Heart right ventricle (tissue), 16 donors: Measurements from ENCODE around the gene LHPP. TPM values are rescaled to one million over a fixed set of nuclear protein-coding genes. Genes with fewer than 3 reads are reported as not detected.

ENCODE experiments used
- ATAC-seq, 8 donors: fragments of 200-7000 bp; cut with Tn5 transposase; one replicate each; pipeline ENCODE4 v1.9.1; 2020; ENCODE audit warnings: mild to moderate bottlenecking in 8 of 8, moderate library complexity in 8 of 8, moderate number of reproducible peaks in 1 of 8
- DNase-seq, 2 donors: peaks; one replicate each; pipeline ENCODE4 v3.0.0-alpha.2; 2020
- H3K27ac ChIP-seq, 10 donors: fragments of 200-600 bp; sonication (generic) in 2 of 10; one replicate each; pipeline versions ENCODE4 v1.5.0 to v1.8.0; 2020 to 2022; ENCODE audit warnings: mild to moderate bottlenecking in 3 of 10
- H3K27me3 ChIP-seq, 7 donors: fragments of 200-600 bp; one replicate each; pipeline ENCODE4 v1.8.0; 2021 to 2022; ENCODE audit warnings: mild to moderate bottlenecking in 2 of 7
- H3K36me3 ChIP-seq, 9 donors: fragments of 200-600 bp; sonication (generic) in 1 of 9; one replicate each; pipeline versions ENCODE4 v1.5.0 to v1.8.0; 2020 to 2022; ENCODE audit warnings: mild to moderate bottlenecking in 2 of 9
- H3K4me1 ChIP-seq, 9 donors: fragments of 200-600 bp; sonication (generic) in 1 of 9; one replicate each; pipeline versions ENCODE4 v1.5.0 to v1.8.0; 2020 to 2022; ENCODE audit warnings: mild to moderate bottlenecking in 4 of 9
- H3K4me3 ChIP-seq, 10 donors: fragments of 200-600 bp; sonication (generic) in 2 of 10; one replicate each; pipeline versions ENCODE4 v1.5.0 to v1.8.0; 2020 to 2022; ENCODE audit warnings: mild to moderate bottlenecking in 7 of 10, moderate library complexity in 2 of 10
- H3K9me3 ChIP-seq, 11 donors: fragments of 200-600 bp in 10 of 11; sonication (generic) in 2 of 11; one replicate each; pipeline versions ENCODE4 v1.5.0 to v1.8.0; 2013 to 2022; ENCODE audit warnings: mild to moderate bottlenecking in 2 of 11, control low read depth in 1 of 11, moderate library complexity in 1 of 11
- WGBS, 2 donors: extraction: QIAGEN DNeasy Blood & Tissue Kit; methylation state at CpG; one replicate each; pipeline ENCODE4 v1.1.7; 2013; ENCODE audit warnings: inconsistent platforms in 1 of 2; 5-methylcytosine and 5-hydroxymethylcytosine counted together
- intact Hi-C, 10 donors: fragments of 100-400 bp; cut with DNase I; formaldehyde crosslinking; loops; one replicate each; pipeline versions ENCODE4 v1.11.1 to v1.14.2; 2022
- polyA plus RNA-seq, 2 donors: library from polyadenylated mRNA; stranded (reverse); fragments of 200-250 nt; gene quantifications; one replicate each; pipeline ENCODE4 v1.2.3, GENCODE V29; 2013
- total RNA-seq, 10 donors: library from RNA; stranded (reverse); fragmentation: NEBNext Ultra II Directional in 3 of 10; extraction: Animal tissue kit (Norgen Biotek cat#: 25700) in 3 of 10; gene quantifications; one replicate each; pipeline versions ENCODE4 v1.2.1 to v1.2.4, GENCODE V29; 2021 to 2023
- TF ChIP-seq, protein P1 (sequence below), 9 donors: fragments of 200-600 bp; sonication (generic) in 2 of 9; IDR thresholded peaks; one replicate each; pipeline versions ENCODE4 v1.5.0 to v1.8.0; 2021 to 2022; ENCODE audit warnings: antibody characterized with exemption in 9 of 9, mild to moderate bottlenecking in 5 of 9, moderate library complexity in 1 of 9
- donor health status: Arrhythmogenic right ventricular cardiomyopathy.
- donor health status: ischemic (EF 13 %, LVEDD 7.1; RV severe dilation, severe dysfunction).
- donor health status: healthy with polysubstance abuse.
- donor health status: DM: no; HTN: yes; CAD: no.
- donor health status: DM: no; HTN: no; CAD: no.
- donor health status: ischemic (EF 25% LVEDD 6.9; RV normal size, moderate dysfunction).
- donor health status: ischemic (EF 25% LVEDD 5.7; RV mildly dilated, moderate dysfunction).
- donor health status: healthy.
- donor health status: DM: yes; HTN: yes; CAD: no.
- donor health status: Ischemic cardiomyopathy.
- donor health status: ischemic (EF 35%, LVEDD 5.7; RV mildly dilated, moderate dysfunction).
- donor health status: nonischemic (EF 11% LVEDD 7.7; RV severe dilation, severe dysfunction).
- donor health status: DM: yes; HTN: yes; CAD: no.
- donor health status: PGD.
- donor health status: ischemic (EF 29% LVEDD 5.4; RV normal size, mild dysfunction).
- donor health status: nonischemic (EF 23%, LVEDD 6.1; RV moderate dilation, normal function).

The LHPP gene
- total and polyA plus RNA-seq, 12 donors = 4.2 to 20.5 (median 11.7) TPM

DNA sequence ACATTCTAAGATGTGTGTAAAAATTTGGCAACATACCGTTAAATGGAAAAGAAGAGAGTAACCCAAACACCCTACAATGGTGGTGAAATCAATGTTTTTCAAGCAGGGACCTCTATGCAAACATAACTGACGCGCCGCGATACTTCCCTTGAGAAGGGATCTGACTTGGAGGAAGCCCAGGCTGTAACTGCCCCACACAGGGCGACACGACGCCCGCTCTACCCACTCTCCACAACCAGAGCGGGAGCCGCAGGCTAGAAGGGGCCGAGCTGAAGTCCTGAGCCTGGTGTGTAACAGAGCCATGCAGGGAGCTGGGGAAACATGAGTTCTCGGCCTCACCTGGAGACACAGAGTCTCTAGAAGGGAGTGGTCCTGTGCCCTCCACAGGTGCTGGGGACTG is 162.4 kb downstream of the LHPP start:
- WGBS, 2 donors = 95 to 96% methylated on average over 13 of the region's 13 CpGs
- intact Hi-C loops = loop anchor here in 2 of 10 donors (5.0 kb wide), 2 partner anchors 82 to 87 kb away; no protein-coding TSS in a partner anchor

GRCh38 chr10:124624466-124624865 is 162.8 kb downstream of the LHPP start:
- peak in 7 of 8 donors; percentile 18 to 54 (median 32) for ATAC-seq
- peaks cover 60 to 100% (median 86%) of the 10 kb centered on the region in 9 donors for H3K4me1 ChIP-seq
- peak overlapping the region in 6 of 10 donors; percentile 5 to 67 (median 41) for H3K27ac ChIP-seq

More for the DNA sequence above, 162.4 kb downstream of the LHPP start:
- TF ChIP-seq, protein P1, sequence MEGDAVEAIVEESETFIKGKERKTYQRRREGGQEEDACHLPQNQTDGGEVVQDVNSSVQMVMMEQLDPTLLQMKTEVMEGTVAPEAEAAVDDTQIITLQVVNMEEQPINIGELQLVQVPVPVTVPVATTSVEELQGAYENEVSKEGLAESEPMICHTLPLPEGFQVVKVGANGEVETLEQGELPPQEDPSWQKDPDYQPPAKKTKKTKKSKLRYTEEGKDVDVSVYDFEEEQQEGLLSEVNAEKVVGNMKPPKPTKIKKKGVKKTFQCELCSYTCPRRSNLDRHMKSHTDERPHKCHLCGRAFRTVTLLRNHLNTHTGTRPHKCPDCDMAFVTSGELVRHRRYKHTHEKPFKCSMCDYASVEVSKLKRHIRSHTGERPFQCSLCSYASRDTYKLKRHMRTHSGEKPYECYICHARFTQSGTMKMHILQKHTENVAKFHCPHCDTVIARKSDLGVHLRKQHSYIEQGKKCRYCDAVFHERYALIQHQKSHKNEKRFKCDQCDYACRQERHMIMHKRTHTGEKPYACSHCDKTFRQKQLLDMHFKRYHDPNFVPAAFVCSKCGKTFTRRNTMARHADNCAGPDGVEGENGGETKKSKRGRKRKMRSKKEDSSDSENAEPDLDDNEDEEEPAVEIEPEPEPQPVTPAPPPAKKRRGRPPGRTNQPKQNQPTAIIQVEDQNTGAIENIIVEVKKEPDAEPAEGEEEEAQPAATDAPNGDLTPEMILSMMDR (IDR thresholded peaks at IDR 0.05) = no peak
- ATAC-seq = no peak
- Histone ChIP-seq H3K9me3 (no peaks in the 10 kb centered on the region), H3K36me3 (peaks cover 0 to 24% (median 0%) of the 10 kb centered on the region in 9 donors), H3K4me3 (no peak overlapping the region), H3K4me1 (peaks cover 56 to 100% (median 81%) of the 10 kb centered on the region in 9 donors), H3K27ac (peak overlapping the region in 6 of 10 donors; percentile 5 to 67 (median 41)), H3K27me3 (no peaks in the 10 kb centered on the region)
- no peak for DNase-seq

GRCh38 chr10:124624895-124625294 is 163.3 kb downstream of the LHPP start:
- intact Hi-C loops = loop anchor here in 6 of 10 donors (5.0 kb wide), 5 partner anchors 63 to 117 kb away; partner anchors contain the start of gene FAM53B (in 1 of the 6)
- no peak for ATAC-seq
- H3K4me3 ChIP-seq = no peak overlapping the region
- TF ChIP-seq, protein P1 (IDR thresholded peaks at IDR 0.05) = no peak
- 83 to 87% methylated on average over 16 of the region's 16 CpGs for WGBS, 2 donors
- H3K36me3 ChIP-seq = peaks cover 0 to 24% (median 0%) of the 10 kb centered on the region in 9 donors
- no peaks in the 10 kb centered on the region for H3K27me3 ChIP-seq
- H3K9me3 ChIP-seq = no peaks in the 10 kb centered on the region
- H3K4me1 ChIP-seq = peaks cover 61 to 100% (median 90%) of the 10 kb centered on the region in 9 donors
- DNase-seq = no peak
- peak overlapping the region in 5 of 10 donors; percentile 33 to 67 (median 48) for H3K27ac ChIP-seq

More at GRCh38 chr10:124624466-124624865, 162.8 kb downstream of the LHPP start:
- Histone ChIP-seq H3K9me3 (no peaks in the 10 kb centered on the region), H3K4me3 (no peak overlapping the region), H3K27me3 (no peaks in the 10 kb centered on the region), H3K36me3 (peaks cover 0 to 24% (median 0%) of the 10 kb centered on the region in 9 donors)
- TF ChIP-seq, protein P1 (IDR thresholded peaks at IDR 0.05) = no peak
- DNase-seq = peak in 1 of 2 donors; percentile 42
- 64 to 85% methylated on average over 9 of the region's 9 CpGs for WGBS, 2 donors
- intact Hi-C loops = loop anchor here in 2 of 10 donors (5.0 kb wide), 2 partner anchors 82 to 87 kb away; no protein-coding TSS in a partner anchor

- WGBS, 2 donors = 57 to 71% methylated on average over 23 of the region's 23 CpGs
- H3K9me3 ChIP-seq = no peaks in the 10 kb centered on the region
- no peaks in the 10 kb centered on the region for H3K27me3 ChIP-seq
- peaks cover 63 to 100% (median 96%) of the 10 kb centered on the region in 9 donors for H3K4me1 ChIP-seq
- H3K36me3 ChIP-seq = peaks cover 0 to 24% (median 0%) of the 10 kb centered on the region in 9 donors
- H3K4me3 ChIP-seq = no peak overlapping the region
- H3K27ac ChIP-seq = peak overlapping the region in 6 of 10 donors; percentile 26 to 67 (median 49)
- DNase-seq (peak; percentile 45 to 70), ATAC-seq (peak in 7 of 8 donors; percentile 3 to 50 (median 26))
- TF ChIP-seq, protein P1 (IDR thresholded peaks at IDR 0.05) = no peak
- intact Hi-C loops = loop anchor here in 4 of 10 donors (2.0 to 5.0 kb wide), 6 partner anchors 64 to 117 kb away; partner anchors contain the start of gene FAM53B (in 1 of the 4)
These were observed 164.2 kb downstream of the LHPP start for GRCh38 chr10:124625831-124626238.
